Esophagus squamous epithelium (tissue), 4 donors: ENCODE data around the gene UBE2O.

Source experiments
- POLR2A ChIP-seq, 4 donors: fragments of 450-650 bp; IDR thresholded peaks; one replicate each; pipeline ENCODE4 v1.6.1; 2017; ENCODE audit warnings: antibody characterized with exemption in 4 of 4, mild to moderate bottlenecking in 4 of 4, moderate library complexity in 3 of 4
- TF ChIP-seq, protein P1 (sequence below), 6 experiments: fragments of 450-650 bp in 4 of 6; fragments of 200-600 bp in 2 of 6; sonication (generic) in 2 of 6; IDR thresholded peaks; one replicate each; pipeline ENCODE4 v1.5.1; 2016 to 2019; ENCODE audit warnings: antibody characterized with exemption in 6 of 6, mild to moderate bottlenecking in 4 of 6, moderate library complexity in 4 of 6

DNA sequence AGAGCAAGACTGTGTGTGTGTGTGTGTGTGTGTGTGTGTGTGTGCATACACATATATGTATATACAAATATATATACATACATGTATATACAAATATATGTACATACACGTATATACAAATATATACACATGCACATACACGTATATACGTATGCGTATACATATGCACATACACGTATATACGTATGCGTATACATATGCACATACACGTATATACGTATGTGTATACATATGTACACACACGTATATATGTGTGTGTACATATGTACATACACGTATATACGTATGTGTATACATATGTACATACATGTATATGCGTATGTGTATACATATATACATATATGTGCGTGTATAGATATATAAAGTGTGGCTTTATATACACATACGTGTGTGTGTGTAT lies 37.2 kb downstream of the UBE2O start:
- TF ChIP-seq, protein P1, sequence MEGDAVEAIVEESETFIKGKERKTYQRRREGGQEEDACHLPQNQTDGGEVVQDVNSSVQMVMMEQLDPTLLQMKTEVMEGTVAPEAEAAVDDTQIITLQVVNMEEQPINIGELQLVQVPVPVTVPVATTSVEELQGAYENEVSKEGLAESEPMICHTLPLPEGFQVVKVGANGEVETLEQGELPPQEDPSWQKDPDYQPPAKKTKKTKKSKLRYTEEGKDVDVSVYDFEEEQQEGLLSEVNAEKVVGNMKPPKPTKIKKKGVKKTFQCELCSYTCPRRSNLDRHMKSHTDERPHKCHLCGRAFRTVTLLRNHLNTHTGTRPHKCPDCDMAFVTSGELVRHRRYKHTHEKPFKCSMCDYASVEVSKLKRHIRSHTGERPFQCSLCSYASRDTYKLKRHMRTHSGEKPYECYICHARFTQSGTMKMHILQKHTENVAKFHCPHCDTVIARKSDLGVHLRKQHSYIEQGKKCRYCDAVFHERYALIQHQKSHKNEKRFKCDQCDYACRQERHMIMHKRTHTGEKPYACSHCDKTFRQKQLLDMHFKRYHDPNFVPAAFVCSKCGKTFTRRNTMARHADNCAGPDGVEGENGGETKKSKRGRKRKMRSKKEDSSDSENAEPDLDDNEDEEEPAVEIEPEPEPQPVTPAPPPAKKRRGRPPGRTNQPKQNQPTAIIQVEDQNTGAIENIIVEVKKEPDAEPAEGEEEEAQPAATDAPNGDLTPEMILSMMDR (IDR thresholded peaks at IDR 0.05): no peak
- no peak for TF ChIP-seq POLR2A (IDR thresholded peaks at IDR 0.05)
